SK-N-SH (cell line): ENCODE measurements around the gene RABGAP1L.

ENCODE experiments used
- CHD2 ChIP-seq: fragments of 150-350 bp; IDR thresholded peaks from 2 replicates; pipeline ENCODE4 v1.6.1; 2018; ENCODE audit warnings: low read length; ENCODE audit not compliant: partially characterized antibody
- EZH2phosphoT487 ChIP-seq: fragments of 200-600 bp; sonication (generic); IDR thresholded peaks from 2 replicates; pipeline ENCODE4 v1.6.1; 2017; ENCODE audit warnings: low read depth, mixed run types, mild to moderate bottlenecking, antibody characterized with exemption, moderate library complexity, borderline replicate concordance
- MXI1 ChIP-seq: IDR thresholded peaks from 2 replicates; pipeline ENCODE4 v1.6.1; 2012; ENCODE audit warnings: mild to moderate bottlenecking, low read depth, low read length, improper control_type of control experiment
- NFIC ChIP-seq: IDR thresholded peaks from 2 replicates; pipeline ENCODE4 v1.4.0; 2012; ENCODE audit warnings: borderline replicate concordance
- POLR2AphosphoS5 ChIP-seq: IDR thresholded peaks from 2 replicates; pipeline ENCODE4 v1.6.1; 2012; ENCODE audit warnings: low read depth, low read length
- RAD21 ChIP-seq: IDR thresholded peaks from 2 replicates; pipeline ENCODE4 v1.6.1; 2012; ENCODE audit warnings: mild to moderate bottlenecking, low read length
- RXRA ChIP-seq: IDR thresholded peaks from 2 replicates; pipeline ENCODE4 v1.4.0; 2012; ENCODE audit warnings: low read depth, mild to moderate bottlenecking, borderline replicate concordance
- SIN3A ChIP-seq: IDR thresholded peaks from 2 replicates; pipeline ENCODE4 v1.6.1; 2012; ENCODE audit warnings: low read depth, mild to moderate bottlenecking, low read length, moderate library complexity, borderline replicate concordance
- TAF1 ChIP-seq: IDR thresholded peaks from 2 replicates; pipeline ENCODE4 v1.6.1; 2012; ENCODE audit warnings: low read depth, mild to moderate bottlenecking, low read length, moderate library complexity, borderline replicate concordance
- TF ChIP-seq, protein P1 (sequence below): fragments of 200-600 bp; sonication (generic); IDR thresholded peaks from 2 replicates; pipeline ENCODE4 v1.6.1; 2017; ENCODE audit warnings: antibody characterized with exemption, mild to moderate bottlenecking, moderate library complexity
- TF ChIP-seq, protein P2 (sequence below): IDR thresholded peaks from 2 replicates; pipeline ENCODE4; 2012
- TF ChIP-seq, protein P3 (sequence below): IDR thresholded peaks from 2 replicates; pipeline ENCODE4 v1.4.0; 2012; ENCODE audit warnings: low read depth, borderline replicate concordance

DNA sequence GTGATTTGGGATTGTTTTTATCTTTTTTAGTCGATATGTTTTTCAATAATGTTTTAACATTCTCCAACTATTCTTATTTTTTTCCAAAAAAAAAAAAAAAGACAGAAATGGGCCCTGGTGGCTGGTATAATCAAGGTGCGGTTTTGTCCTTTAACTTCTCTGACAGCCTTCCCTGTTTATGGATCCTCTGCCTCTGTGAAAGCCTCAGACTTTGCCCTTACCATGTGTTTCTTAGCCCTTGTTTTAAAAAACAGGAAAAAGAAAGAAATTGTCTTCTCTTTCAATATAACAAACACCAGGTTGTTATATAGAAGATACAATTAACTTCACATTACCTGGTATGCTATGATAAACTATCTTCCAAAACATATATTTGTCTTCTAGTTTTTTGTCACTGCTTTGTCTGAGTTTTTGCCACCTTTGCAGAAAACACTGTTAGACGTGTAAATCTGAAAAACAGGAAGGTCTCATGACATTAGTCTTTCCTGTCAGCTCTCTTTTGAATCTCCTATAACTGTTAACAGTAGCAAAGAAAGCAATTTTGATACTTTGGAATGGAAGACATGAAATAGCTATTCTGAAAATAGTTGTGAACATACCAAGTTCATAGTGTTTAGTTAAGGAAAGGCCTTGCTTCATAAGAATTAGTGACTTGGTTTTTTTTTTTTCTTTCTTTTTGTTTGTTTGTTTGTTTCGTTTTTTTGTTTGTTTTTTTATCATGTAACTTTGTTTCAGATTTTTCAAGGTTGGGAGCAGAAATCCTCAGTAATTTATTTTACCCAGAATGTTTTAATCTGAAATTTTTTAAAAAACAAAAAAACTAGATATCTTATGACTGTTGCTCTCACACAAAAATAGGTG is 808.8 kb downstream of the RABGAP1L start:
- TF ChIP-seq POLR2AphosphoS5, result no peak
- TF ChIP-seq, protein P1, sequence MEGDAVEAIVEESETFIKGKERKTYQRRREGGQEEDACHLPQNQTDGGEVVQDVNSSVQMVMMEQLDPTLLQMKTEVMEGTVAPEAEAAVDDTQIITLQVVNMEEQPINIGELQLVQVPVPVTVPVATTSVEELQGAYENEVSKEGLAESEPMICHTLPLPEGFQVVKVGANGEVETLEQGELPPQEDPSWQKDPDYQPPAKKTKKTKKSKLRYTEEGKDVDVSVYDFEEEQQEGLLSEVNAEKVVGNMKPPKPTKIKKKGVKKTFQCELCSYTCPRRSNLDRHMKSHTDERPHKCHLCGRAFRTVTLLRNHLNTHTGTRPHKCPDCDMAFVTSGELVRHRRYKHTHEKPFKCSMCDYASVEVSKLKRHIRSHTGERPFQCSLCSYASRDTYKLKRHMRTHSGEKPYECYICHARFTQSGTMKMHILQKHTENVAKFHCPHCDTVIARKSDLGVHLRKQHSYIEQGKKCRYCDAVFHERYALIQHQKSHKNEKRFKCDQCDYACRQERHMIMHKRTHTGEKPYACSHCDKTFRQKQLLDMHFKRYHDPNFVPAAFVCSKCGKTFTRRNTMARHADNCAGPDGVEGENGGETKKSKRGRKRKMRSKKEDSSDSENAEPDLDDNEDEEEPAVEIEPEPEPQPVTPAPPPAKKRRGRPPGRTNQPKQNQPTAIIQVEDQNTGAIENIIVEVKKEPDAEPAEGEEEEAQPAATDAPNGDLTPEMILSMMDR, result no peak
- TF ChIP-seq RAD21, result no peak
- TF ChIP-seq RXRA, result no peak
- no peak for TF ChIP-seq SIN3A
- no peak for TF ChIP-seq NFIC
- TF ChIP-seq, protein P2, sequence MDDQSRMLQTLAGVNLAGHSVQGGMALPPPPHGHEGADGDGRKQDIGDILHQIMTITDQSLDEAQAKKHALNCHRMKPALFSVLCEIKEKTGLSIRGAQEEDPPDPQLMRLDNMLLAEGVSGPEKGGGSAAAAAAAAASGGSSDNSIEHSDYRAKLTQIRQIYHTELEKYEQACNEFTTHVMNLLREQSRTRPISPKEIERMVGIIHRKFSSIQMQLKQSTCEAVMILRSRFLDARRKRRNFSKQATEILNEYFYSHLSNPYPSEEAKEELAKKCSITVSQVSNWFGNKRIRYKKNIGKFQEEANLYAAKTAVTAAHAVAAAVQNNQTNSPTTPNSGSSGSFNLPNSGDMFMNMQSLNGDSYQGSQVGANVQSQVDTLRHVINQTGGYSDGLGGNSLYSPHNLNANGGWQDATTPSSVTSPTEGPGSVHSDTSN, result no peak
- TF ChIP-seq MXI1, result no peak
- TF ChIP-seq EZH2phosphoT487, result no peak
- TF ChIP-seq, protein P3, sequence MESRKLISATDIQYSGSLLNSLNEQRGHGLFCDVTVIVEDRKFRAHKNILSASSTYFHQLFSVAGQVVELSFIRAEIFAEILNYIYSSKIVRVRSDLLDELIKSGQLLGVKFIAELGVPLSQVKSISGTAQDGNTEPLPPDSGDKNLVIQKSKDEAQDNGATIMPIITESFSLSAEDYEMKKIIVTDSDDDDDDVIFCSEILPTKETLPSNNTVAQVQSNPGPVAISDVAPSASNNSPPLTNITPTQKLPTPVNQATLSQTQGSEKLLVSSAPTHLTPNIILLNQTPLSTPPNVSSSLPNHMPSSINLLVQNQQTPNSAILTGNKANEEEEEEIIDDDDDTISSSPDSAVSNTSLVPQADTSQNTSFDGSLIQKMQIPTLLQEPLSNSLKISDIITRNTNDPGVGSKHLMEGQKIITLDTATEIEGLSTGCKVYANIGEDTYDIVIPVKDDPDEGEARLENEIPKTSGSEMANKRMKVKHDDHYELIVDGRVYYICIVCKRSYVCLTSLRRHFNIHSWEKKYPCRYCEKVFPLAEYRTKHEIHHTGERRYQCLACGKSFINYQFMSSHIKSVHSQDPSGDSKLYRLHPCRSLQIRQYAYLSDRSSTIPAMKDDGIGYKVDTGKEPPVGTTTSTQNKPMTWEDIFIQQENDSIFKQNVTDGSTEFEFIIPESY, result no peak
- TF ChIP-seq CHD2, result no peak
- no peak for TF ChIP-seq TAF1
